HepG2 (cell line): Measurements from ENCODE around the gene ID3. TPM values are rescaled to one million over a fixed set of nuclear protein-coding genes. Genes with fewer than 3 reads are reported as not detected.

Source experiments
- CCAR2 ChIP-seq: fragments of 200-400 bp; formaldehyde crosslinking; optimal IDR thresholded peaks from 2 replicates; pipeline ENCODE3; 2018; ENCODE audit warnings: low read depth, mild to moderate bottlenecking, low read length, moderate library complexity
- FLYWCH1 ChIP-seq: sonication (generic); formaldehyde crosslinking; IDR thresholded peaks from 2 replicates; pipeline ENCODE4 v1.8.1; 2023; ENCODE audit warnings: mild to moderate bottlenecking, missing genetic modification reagents
- FOXK1 ChIP-seq: sonication (generic); formaldehyde crosslinking; IDR thresholded peaks from 2 replicates; pipeline ENCODE4 v1.4.0; 2020; ENCODE audit warnings: low read depth, missing genetic modification reagents, borderline replicate concordance
- GATAD2A ChIP-seq: IDR thresholded peaks from 2 replicates; pipeline ENCODE4 v1.6.1; 2016
- HNF4A ChIP-seq: sonication (generic); formaldehyde crosslinking; IDR thresholded peaks from 2 replicates; pipeline ENCODE4 v1.4.0; 2020; ENCODE audit warnings: missing genetic modification reagents
- ISX ChIP-seq: sonication (generic); formaldehyde crosslinking; conservative IDR thresholded peaks from 2 replicates; pipeline ENCODE4 v1.5.0; 2020; ENCODE audit warnings: missing genetic modification reagents
- KLF9 ChIP-seq: IDR thresholded peaks from 2 replicates; pipeline ENCODE4 v1.6.1; 2016; ENCODE audit warnings: low read depth
- MXD4 ChIP-seq: IDR thresholded peaks from 2 replicates; pipeline ENCODE4 v1.6.1; 2016; ENCODE audit warnings: mild to moderate bottlenecking, missing biosample characterization, missing genetic modification reagents
- MZF1 ChIP-seq: sonication (generic); formaldehyde crosslinking; IDR thresholded peaks from 2 replicates; pipeline ENCODE4 v1.8.1; 2023; ENCODE audit warnings: mild to moderate bottlenecking, missing genetic modification reagents, borderline replicate concordance
- NCOA5 ChIP-seq: sonication (generic); formaldehyde crosslinking; IDR thresholded peaks from 2 replicates; pipeline ENCODE4 v1.4.0; 2020; ENCODE audit warnings: missing genetic modification reagents
- PCBP1 ChIP-seq: fragments of 200-400 bp; formaldehyde crosslinking; IDR thresholded peaks from 2 replicates; pipeline ENCODE4 v1.6.1; 2017; ENCODE audit warnings: mild to moderate bottlenecking, low read depth, low read length, borderline replicate concordance
- RBFOX2 ChIP-seq: fragments of 200-400 bp; formaldehyde crosslinking; IDR thresholded peaks from 2 replicates; pipeline ENCODE4 v1.6.1; 2017; ENCODE audit warnings: low read depth, mild to moderate bottlenecking, low read length
- RNF2 ChIP-seq: fragments of 450-650 bp; conservative IDR thresholded peaks from 2 replicates; pipeline ENCODE4 v1.6.1; 2016; ENCODE audit warnings: low read depth
- SAP130 ChIP-seq: IDR thresholded peaks from 2 replicates; pipeline ENCODE4 v1.6.1; 2016; ENCODE audit warnings: low read depth
- SIX1 ChIP-seq: sonication (generic); formaldehyde crosslinking; IDR thresholded peaks from 2 replicates; pipeline ENCODE4 v1.4.0; 2020; ENCODE audit warnings: missing genetic modification reagents, borderline replicate concordance
- TMF1 ChIP-seq: sonication (generic); formaldehyde crosslinking; IDR thresholded peaks from 2 replicates; pipeline ENCODE4 v1.8.1; 2022; ENCODE audit warnings: low read depth, missing genetic modification reagents
- ZNF101 ChIP-seq: sonication (generic); formaldehyde crosslinking; IDR thresholded peaks from 2 replicates; pipeline ENCODE4 v1.4.0; 2020; ENCODE audit warnings: mild to moderate bottlenecking, low read depth, missing genetic modification reagents, borderline replicate concordance
- ZNF232 ChIP-seq: sonication (generic); formaldehyde crosslinking; IDR thresholded peaks from 2 replicates; pipeline ENCODE4 v1.4.0; 2020; ENCODE audit warnings: missing genetic modification reagents, borderline replicate concordance
- ZNF547 ChIP-seq: sonication (generic); formaldehyde crosslinking; IDR thresholded peaks from 2 replicates; pipeline ENCODE4 v1.5.1; 2020; ENCODE audit warnings: mild to moderate bottlenecking, missing genetic modification reagents
- ZNF569 ChIP-seq: sonication (generic); formaldehyde crosslinking; IDR thresholded peaks from 2 replicates; pipeline ENCODE4 v1.5.0; 2020; ENCODE audit warnings: mild to moderate bottlenecking, missing genetic modification reagents, moderate library complexity, borderline replicate concordance
- ZNF570 ChIP-seq: sonication (generic); formaldehyde crosslinking; IDR thresholded peaks from 2 replicates; pipeline ENCODE4 v1.4.0; 2020; ENCODE audit warnings: mild to moderate bottlenecking, missing genetic modification reagents, borderline replicate concordance
- ZNF598 ChIP-seq: sonication (generic); formaldehyde crosslinking; IDR thresholded peaks from 2 replicates; pipeline ENCODE4 v1.5.1; 2020; ENCODE audit warnings: mild to moderate bottlenecking, missing genetic modification reagents, borderline replicate concordance
- ZNF616 ChIP-seq: sonication (generic); formaldehyde crosslinking; IDR thresholded peaks from 2 replicates; pipeline ENCODE4 v1.5.0; 2020; ENCODE audit warnings: low read depth, mild to moderate bottlenecking, missing genetic modification reagents
- ZNF747 ChIP-seq: sonication (generic); formaldehyde crosslinking; IDR thresholded peaks from 2 replicates; pipeline ENCODE4 v1.8.1; 2023; ENCODE audit warnings: missing genetic modification reagents, mild to moderate bottlenecking, borderline replicate concordance
- ZNF839 ChIP-seq: sonication (generic); formaldehyde crosslinking; IDR thresholded peaks from 2 replicates; pipeline ENCODE4 v1.4.0; 2020; ENCODE audit warnings: missing genetic modification reagents, mild to moderate bottlenecking, borderline replicate concordance
- polyA plus RNA-seq, 8 experiments: library from polyadenylated mRNA; depleted of rRNA in 3 of 8; stranded (reverse) in 7 of 8; unstranded in 1 of 8; fragments of >200 nt; fragmentation: Illumina TruSeq in 4 of 8; extraction: Trizol in 4 of 8; gene quantifications; 2 replicates each; pipeline versions ENCODE4 v1.2.1 to v1.2.3, GENCODE V29; 2011 to 2016; ENCODE audit warnings: low read depth in 4 of 8, missing spikeins in 1 of 8, mixed read lengths in 1 of 8; ENCODE audit not compliant: insufficient read depth in 1 of 8
- total RNA-seq, 5 experiments: library from RNA; depleted of rRNA; stranded (reverse); fragments of >200 nt; fragmentation: Illumina TruSeq; extraction: Trizol; gene quantifications; 2 replicates each; pipeline ENCODE4 v1.2.3, GENCODE V29; 2016; ENCODE audit warnings: low read depth in 1 of 5
- TF ChIP-seq, protein P1 (sequence below): IDR thresholded peaks from 2 replicates; pipeline ENCODE4 v1.6.1; 2012; ENCODE audit warnings: inconsistent platforms
- TF ChIP-seq, protein P2 (sequence below): IDR thresholded peaks from 2 replicates; pipeline ENCODE4 v1.6.1; 2016; ENCODE audit warnings: missing compliant biosample characterization, missing genetic modification reagents, borderline replicate concordance
- TF ChIP-seq, protein P3 (sequence below): fragments of 450-650 bp; IDR thresholded peaks from 2 replicates; pipeline ENCODE4 v1.6.1; 2017; ENCODE audit warnings: mild to moderate bottlenecking

ID3 gene
- total and polyA plus RNA-seq, 2 of the 13 experiments (the other 11 are each of a cell fraction or from before 2014, with no cell fraction given), result 64.8 to 115 TPM

DNA sequence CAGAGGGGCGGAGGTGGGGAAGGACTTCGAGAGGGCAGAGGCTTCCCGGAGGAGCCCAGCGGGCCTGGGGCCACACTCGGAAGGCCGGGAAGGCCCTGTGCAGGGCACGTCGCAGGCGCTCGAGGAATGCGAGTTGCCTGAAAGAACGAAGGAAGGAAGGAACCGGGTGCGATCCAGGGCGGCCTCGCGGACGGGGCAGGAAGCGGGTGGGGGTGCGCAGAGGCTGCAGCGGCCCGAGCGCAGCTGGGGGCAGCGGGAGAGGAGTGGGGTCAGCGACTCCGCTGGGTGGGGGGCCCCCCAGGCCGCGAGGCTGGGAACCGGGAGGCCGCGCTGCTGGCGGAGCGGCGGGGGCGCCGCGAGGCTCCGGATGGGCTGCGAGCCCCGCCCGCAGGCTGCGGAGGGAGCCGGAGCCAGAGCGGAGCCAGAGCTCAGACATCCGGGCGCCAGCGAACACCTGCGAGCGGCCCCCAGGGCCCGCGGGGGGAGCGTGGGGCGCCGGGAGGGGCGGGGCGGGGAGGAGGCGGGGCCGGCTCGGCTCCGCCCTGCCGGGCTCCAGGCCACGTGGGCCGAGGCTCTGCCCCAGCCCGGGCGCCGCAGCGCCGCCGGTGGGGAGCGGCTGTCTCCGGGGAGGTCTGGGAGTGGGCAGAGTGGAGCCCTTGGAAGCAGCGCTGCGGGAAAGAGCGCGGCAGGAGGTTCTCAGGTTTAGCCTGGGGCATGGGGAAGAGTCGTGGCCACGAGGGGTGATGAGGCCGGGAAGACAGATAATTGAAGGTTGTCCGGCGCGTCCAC, 4.6 kb downstream of the ID3 start (continued):
- no peak for TF ChIP-seq MZF1 (CRISPR knock-in tag)
- TF ChIP-seq, protein P1, sequence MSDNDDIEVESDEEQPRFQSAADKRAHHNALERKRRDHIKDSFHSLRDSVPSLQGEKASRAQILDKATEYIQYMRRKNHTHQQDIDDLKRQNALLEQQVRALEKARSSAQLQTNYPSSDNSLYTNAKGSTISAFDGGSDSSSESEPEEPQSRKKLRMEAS, result peak; percentile 81
- no peak for TF ChIP-seq NCOA5 (CRISPR knock-in tag)
- TF ChIP-seq ZNF616 (CRISPR knock-in tag), result no peak
- TF ChIP-seq MXD4 (CRISPR knock-in tag), result peak; percentile 36; the same call in 1 of the 2 replicates
- no peak for TF ChIP-seq CCAR2
- TF ChIP-seq TMF1, result no peak
- TF ChIP-seq SIX1 (CRISPR knock-in tag), result no peak
- TF ChIP-seq GATAD2A (CRISPR knock-in tag), result no peak
- peak; percentile 29; the same call in 1 of the 2 replicates for TF ChIP-seq ZNF547 (CRISPR knock-in tag)
- no peak for TF ChIP-seq ZNF569 (CRISPR knock-in tag)
- TF ChIP-seq ZNF747 (CRISPR knock-in tag), result no peak
- no peak for TF ChIP-seq HNF4A (CRISPR knock-in tag)
- TF ChIP-seq SAP130, result peak; percentile 82
- no peak for TF ChIP-seq KLF9 (CRISPR knock-in tag)
- TF ChIP-seq FOXK1 (CRISPR knock-in tag), result no peak
- no peak for TF ChIP-seq PCBP1
- TF ChIP-seq, protein P2, sequence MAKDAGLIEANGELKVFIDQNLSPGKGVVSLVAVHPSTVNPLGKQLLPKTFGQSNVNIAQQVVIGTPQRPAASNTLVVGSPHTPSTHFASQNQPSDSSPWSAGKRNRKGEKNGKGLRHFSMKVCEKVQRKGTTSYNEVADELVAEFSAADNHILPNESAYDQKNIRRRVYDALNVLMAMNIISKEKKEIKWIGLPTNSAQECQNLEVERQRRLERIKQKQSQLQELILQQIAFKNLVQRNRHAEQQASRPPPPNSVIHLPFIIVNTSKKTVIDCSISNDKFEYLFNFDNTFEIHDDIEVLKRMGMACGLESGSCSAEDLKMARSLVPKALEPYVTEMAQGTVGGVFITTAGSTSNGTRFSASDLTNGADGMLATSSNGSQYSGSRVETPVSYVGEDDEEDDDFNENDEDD (CRISPR knock-in tag), result peak; percentile 49; the same call in 1 of the 2 replicates
- TF ChIP-seq ZNF101, result no peak
- TF ChIP-seq ZNF570 (CRISPR knock-in tag), result no peak
- no peak for TF ChIP-seq ZNF839 (CRISPR knock-in tag)
- TF ChIP-seq RBFOX2, result peak; percentile 87
- TF ChIP-seq FLYWCH1, result no peak
- no peak for TF ChIP-seq ISX
- TF ChIP-seq, protein P3, sequence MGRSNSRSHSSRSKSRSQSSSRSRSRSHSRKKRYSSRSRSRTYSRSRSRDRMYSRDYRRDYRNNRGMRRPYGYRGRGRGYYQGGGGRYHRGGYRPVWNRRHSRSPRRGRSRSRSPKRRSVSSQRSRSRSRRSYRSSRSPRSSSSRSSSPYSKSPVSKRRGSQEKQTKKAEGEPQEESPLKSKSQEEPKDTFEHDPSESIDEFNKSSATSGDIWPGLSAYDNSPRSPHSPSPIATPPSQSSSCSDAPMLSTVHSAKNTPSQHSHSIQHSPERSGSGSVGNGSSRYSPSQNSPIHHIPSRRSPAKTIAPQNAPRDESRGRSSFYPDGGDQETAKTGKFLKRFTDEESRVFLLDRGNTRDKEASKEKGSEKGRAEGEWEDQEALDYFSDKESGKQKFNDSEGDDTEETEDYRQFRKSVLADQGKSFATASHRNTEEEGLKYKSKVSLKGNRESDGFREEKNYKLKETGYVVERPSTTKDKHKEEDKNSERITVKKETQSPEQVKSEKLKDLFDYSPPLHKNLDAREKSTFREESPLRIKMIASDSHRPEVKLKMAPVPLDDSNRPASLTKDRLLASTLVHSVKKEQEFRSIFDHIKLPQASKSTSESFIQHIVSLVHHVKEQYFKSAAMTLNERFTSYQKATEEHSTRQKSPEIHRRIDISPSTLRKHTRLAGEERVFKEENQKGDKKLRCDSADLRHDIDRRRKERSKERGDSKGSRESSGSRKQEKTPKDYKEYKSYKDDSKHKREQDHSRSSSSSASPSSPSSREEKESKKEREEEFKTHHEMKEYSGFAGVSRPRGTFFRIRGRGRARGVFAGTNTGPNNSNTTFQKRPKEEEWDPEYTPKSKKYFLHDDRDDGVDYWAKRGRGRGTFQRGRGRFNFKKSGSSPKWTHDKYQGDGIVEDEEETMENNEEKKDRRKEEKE, result no peak
- TF ChIP-seq RNF2, result no peak
- no peak for TF ChIP-seq ZNF232 (CRISPR knock-in tag)
- no peak for TF ChIP-seq ZNF598 (CRISPR knock-in tag)
